ENCODE data around the gene ACOXL.

The ACOXL gene

GRCh38 chr2:111143843-111144198 lies 411.4 kb downstream of the ACOXL start:
- DNase-seq, result no peak

- DNase-seq, result no peak
These were observed 412.9 kb downstream of the ACOXL start for GRCh38 chr2:111145103-111145760.

DNA sequence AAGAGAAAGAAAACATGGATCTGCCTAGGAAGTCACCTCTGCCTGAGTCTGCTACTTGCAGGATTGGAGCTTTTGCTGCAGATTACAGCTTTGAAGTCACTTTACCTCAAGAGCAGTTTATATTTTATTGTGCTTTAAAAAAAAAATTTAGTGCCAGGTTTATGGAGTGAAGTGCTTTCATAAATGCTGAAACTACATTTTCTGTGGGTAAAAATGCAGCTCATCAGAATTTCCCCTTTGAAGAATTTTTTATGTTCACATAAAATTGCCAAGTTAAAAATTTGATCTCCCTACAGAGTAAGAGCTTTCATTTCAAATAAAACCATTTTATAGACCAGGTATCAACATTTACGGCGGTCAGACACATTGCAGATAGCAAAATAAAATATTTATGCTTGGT lies 413.6 kb downstream of the ACOXL start:
- DNase-seq, result no peak

- no peak for DNase-seq
These were observed 416.0 kb downstream of the ACOXL start for GRCh38 chr2:111148225-111148873.

DNA sequence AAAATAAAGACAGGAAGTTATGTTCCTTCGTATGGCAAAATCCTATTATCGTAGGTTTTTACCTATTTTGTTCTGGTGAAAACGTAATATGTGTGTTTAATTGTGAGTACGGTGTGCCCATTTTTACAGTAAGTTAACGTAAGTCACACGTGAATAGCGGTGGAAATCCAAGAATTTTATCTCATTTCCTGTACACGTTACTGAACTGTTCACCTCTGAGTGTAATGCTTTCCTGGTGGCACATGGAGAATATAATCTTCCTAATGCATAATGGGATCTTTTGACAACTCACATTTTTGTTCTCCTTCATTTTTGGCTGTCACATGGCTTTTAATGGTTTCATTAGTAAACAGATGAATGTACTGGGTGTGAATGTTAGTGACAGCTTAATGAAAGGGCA lies 416.6 kb downstream of the ACOXL start:
- no peak for DNase-seq

GRCh38 chr2:111149882-111150455 lies 417.6 kb downstream of the ACOXL start:
- no peak for DNase-seq

- DNase-seq, result no peak
These were observed 422.4 kb downstream of the ACOXL start for GRCh38 chr2:111154758-111155157.

- DNase-seq, result peak; percentile 69
These were observed 423.2 kb downstream of the ACOXL start for GRCh38 chr2:111155610-111156009.

DNA sequence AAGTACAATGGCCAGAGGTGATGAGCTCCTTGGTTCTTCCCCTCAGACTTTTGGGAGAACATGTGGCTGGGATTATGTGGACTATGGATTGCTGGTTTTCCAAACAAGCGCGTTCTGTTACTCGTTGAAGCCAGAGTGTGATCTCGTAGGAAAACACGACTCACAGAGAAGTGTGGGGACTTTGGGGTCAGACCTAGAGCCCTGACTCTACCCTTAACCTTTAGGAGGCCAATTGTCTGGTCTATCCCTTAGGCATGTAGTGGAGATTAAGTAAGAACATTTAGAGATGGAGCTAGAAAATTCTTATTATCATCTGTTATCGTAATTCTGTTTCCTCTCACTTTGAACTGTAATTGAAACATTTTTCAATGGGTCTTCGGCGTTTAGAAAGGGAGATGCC lies 424.2 kb downstream of the ACOXL start:
- no peak for DNase-seq

- DNase-seq, result peak; percentile 57
These were observed 424.8 kb downstream of the ACOXL start for GRCh38 chr2:111157071-111157661.

DNA sequence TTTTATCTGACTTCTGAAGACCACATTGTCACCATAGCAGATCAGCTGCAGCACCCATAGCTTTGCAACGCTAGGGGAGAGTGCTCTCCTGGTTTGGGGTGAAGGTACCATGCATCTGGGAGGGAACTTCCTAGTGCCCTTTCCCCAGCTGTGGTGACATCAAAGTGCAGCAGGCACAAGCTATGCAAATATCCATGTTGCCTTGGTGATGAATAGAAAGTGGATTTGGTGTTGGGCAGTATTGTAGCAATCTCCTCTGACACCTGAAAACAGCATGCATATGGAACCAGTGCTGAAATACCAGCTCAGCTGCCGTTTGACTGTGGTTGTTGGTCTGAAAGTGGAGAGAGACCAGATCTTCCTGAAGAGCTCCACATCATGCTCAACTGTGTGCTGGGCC lies 425.4 kb downstream of the ACOXL start:
- DNase-seq, result peak; percentile 11

DNA sequence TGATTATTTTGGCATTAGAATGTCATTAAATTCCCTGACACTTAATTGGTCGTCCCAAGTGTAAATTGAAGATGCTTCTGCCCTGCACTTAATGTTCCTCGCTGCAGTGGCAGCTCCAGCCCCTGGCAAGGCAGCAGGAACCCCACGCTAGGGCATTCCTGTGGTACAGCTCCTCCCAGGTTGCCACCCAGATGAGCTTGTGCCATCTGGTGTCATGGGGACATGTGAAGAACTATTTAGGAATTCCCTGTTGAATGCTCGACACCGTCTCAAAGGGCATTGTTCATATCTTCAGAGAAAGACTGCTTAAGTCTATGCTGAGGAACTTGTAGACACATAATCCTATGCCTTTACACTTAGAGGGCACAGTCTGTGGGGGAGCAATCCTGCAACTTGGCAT lies 427.3 kb downstream of the ACOXL start:
- no peak for DNase-seq

DNA sequence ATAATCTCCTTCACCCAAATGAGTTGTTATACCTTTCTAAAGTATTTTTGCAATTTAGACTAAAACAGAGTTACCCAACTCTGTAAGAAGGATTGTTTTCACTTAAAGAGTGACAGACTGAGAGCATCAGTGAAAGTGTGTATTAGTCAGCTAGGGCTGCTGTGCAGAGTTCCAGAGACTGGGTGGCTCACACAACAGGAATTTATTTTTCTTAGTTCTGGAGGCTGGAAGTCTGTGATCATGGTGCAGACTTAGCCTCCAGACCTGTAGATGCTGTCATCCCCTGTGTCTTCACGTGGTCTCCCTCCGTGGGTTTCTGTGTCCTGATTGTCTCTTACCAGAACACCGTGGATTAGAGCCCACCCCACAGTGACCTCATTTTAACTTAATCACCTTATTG lies 428.4 kb downstream of the ACOXL start:
- no peak for DNase-seq

DNA sequence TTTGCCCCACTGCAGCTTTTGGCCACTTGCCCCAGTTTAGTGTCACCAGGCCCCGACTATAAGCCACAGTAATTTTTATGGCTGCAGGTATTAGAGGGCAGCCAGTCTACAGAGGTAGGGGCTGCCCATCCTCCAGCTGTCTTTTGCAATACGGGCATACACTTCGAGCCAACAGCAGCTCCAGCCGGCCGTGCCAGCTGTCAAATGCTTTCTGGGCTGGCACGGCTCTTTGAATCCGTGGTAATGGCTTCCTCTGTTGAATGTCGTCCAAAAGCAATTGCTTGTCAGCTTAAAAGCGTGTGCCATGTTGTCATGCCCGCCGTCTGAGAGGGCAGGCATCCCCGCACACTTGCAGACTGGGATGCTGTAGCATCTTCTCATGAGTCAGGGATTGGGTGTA lies 429.6 kb downstream of the ACOXL start:
- DNase-seq, result peak; percentile 52

- no peak for DNase-seq
These were observed 430.5 kb downstream of the ACOXL start for GRCh38 chr2:111162718-111163331.

GRCh38 chr2:111164078-111164477 lies 431.7 kb downstream of the ACOXL start:
- no peak for DNase-seq

DNA sequence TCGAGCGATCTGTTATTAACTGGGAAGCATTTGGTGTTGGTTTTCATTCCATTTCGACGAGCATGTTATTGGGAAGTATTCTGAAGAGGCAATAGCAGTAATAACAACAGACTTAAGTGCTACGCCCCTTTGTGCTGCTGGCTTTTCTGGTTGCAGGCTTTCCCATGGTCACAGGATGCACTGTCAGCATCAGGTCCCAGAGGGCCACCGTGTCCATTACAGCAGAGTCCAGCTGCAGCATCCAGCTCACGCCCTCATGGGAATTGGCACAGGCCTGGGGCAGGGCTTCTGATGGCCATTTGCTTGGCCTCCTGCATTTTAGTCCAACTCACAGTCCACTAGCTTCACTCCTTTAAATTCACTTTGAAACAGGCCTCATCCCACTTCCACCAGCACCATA lies 432.7 kb downstream of the ACOXL start:
- no peak for DNase-seq

- DNase-seq, result no peak
These were observed 433.7 kb downstream of the ACOXL start for GRCh38 chr2:111166115-111166514.

- DNase-seq, result no peak
These were observed 434.9 kb downstream of the ACOXL start for GRCh38 chr2:111167076-111167862.

DNA sequence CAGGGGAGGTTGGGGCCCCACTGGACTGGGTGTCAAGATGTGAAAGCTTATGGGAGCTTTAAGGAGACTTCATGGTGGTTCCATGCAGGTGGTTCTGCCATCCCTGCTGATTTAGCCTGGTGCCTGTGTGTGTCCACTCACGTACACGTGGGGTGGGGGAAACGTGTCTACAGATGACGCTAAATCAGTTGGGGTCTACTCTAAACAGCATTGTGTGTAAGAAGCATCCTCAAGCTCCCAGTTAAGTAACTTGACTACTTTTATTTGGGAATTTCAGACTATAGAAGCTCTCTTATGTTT lies 435.4 kb downstream of the ACOXL start:
- DNase-seq, result no peak
